Endodermal cell (in vitro differentiated cells): ENCODE results near the gene FUT8. TPM values are rescaled to one million over a fixed set of nuclear protein-coding genes. Genes with fewer than 3 reads are reported as not detected.

Source experiments
- DNase-seq: peaks from one replicate; pipeline ENCODE4 v3.0.0-alpha.2; 2017
- H3K27ac ChIP-seq: 2 replicates; pipeline ENCODE4 v1.5.1; 2013; ENCODE audit warnings: mild to moderate bottlenecking, low read depth, low read length, moderate library complexity
- H3K27me3 ChIP-seq: 2 replicates; pipeline ENCODE4 v1.6.1; 2013; ENCODE audit warnings: mild to moderate bottlenecking, low read length, moderate library complexity; ENCODE audit not compliant: insufficient read depth, control insufficient read depth, poor library complexity, severe bottlenecking
- H3K36me3 ChIP-seq: 2 replicates; pipeline ENCODE4 v1.7.0; 2013; ENCODE audit warnings: mild to moderate bottlenecking, low read length, moderate library complexity; ENCODE audit not compliant: control insufficient read depth, insufficient read depth
- H3K4me1 ChIP-seq: one replicate; pipeline ENCODE4 v1.7.0; 2013; ENCODE audit warnings: low read length; ENCODE audit not compliant: control insufficient read depth, insufficient read depth
- H3K4me3 ChIP-seq: 2 replicates; pipeline ENCODE4 v1.5.1; 2013; ENCODE audit warnings: mild to moderate bottlenecking, low read length, moderate library complexity
- H3K9ac ChIP-seq: 2 replicates; pipeline ENCODE4 v1.6.1; 2013; ENCODE audit warnings: mild to moderate bottlenecking, low read length, moderate library complexity; ENCODE audit not compliant: poor library complexity, severe bottlenecking; ENCODE audit errors: extremely low read depth
- H3K9me3 ChIP-seq: 2 replicates; pipeline ENCODE4 v1.6.1; 2013; ENCODE audit warnings: mild to moderate bottlenecking, low read length, moderate library complexity; ENCODE audit not compliant: control insufficient read depth
- H3K27ac Mint-ChIP-seq: 2 replicates; pipeline ENCODE4 v1.8.0; 2020; ENCODE audit warnings: mixed read lengths
- H3K27me3 Mint-ChIP-seq: 2 replicates; pipeline ENCODE4 v1.8.0; 2021; ENCODE audit warnings: mild to moderate bottlenecking, mixed read lengths; ENCODE audit not compliant: insufficient read depth
- H3K36me3 Mint-ChIP-seq: 2 replicates; pipeline ENCODE4 v1.8.0; 2020; ENCODE audit warnings: low read depth, mixed read lengths
- H3K4me1 Mint-ChIP-seq: 2 replicates; pipeline ENCODE4 v1.8.0; 2020; ENCODE audit warnings: mixed read lengths
- H3K4me3 Mint-ChIP-seq: 2 replicates; pipeline ENCODE4 v1.8.0; 2020; ENCODE audit warnings: mild to moderate bottlenecking, moderate library complexity, mixed read lengths
- H3K9me3 Mint-ChIP-seq: 2 replicates; pipeline ENCODE4 v1.8.0; 2020; ENCODE audit warnings: mild to moderate bottlenecking, mixed read lengths
- CTCF ChIP-seq: fragments of 200-600 bp; sonication (generic); conservative IDR thresholded peaks from 2 replicates; pipeline ENCODE4 v1.5.0; 2021; ENCODE audit warnings: antibody characterized with exemption, mild to moderate bottlenecking
- WGBS, 2 experiments: methylation state at CpG; one replicate each; pipeline versions ENCODE4 v1.1.5 to v1.1.7; 2013; ENCODE audit warnings: missing lambda C conversion rate in 2 of 2, mixed read lengths in 1 of 2; ENCODE audit not compliant: insufficient coverage in 1 of 2, insufficient read length in 1 of 2; 5-methylcytosine and 5-hydroxymethylcytosine counted together
- total RNA-seq, 2 donors: library from RNA; stranded (reverse); fragmentation: NEBNext Ultra II Directional in 1 of 2; extraction: Animal tissue kit (Norgen Biotek cat#: 25700) in 1 of 2; gene quantifications; 2 replicates in 1 of 2; 3 replicates in 1 of 2; pipeline ENCODE4 v1.2.1, GENCODE V29; 2021

Gene FUT8
- total RNA-seq, 2 donors from 2014 or later, result 63.9 to 76.9 TPM

- DNase-seq, result no peak
- no peak overlapping the region for H3K27ac Mint-ChIP-seq
- no peaks in the 10 kb centered on the region for H3K9me3 ChIP-seq
- no peaks in the 10 kb centered on the region for H3K27me3 Mint-ChIP-seq
- H3K9me3 Mint-ChIP-seq, result no peaks in the 10 kb centered on the region
- H3K4me3 ChIP-seq, result no peak overlapping the region
- H3K4me1 Mint-ChIP-seq, result peaks cover 6% of the 10 kb centered on the region
- TF ChIP-seq CTCF, result no peak
- no peaks in the 10 kb centered on the region for H3K4me1 ChIP-seq
- no peak overlapping the region for H3K9ac ChIP-seq
- no peaks in the 10 kb centered on the region for H3K36me3 ChIP-seq
- 99% methylated on average over 4 of the region's 5 CpGs; no CpG with 5 or more reads in 1 of the 2 experiments for WGBS, 2 experiments
- no peak overlapping the region for H3K4me3 Mint-ChIP-seq
- no peak overlapping the region for H3K27ac ChIP-seq
- no peaks in the 10 kb centered on the region for H3K27me3 ChIP-seq
- no peaks in the 10 kb centered on the region for H3K36me3 Mint-ChIP-seq
These were observed 7.2 kb downstream of the FUT8 start for GRCh38 chr14:65419593-65420252.

- Mint-ChIP-seq H3K9me3 (no peaks in the 10 kb centered on the region), H3K4me1 (peaks cover 4% of the 10 kb centered on the region), H3K36me3 (peaks cover 2% of the 10 kb centered on the region), H3K27ac (no peak overlapping the region), H3K4me3 (no peak overlapping the region), H3K27me3 (no peaks in the 10 kb centered on the region)
- TF ChIP-seq CTCF, result no peak
- Histone ChIP-seq H3K9ac (no peak overlapping the region), H3K9me3 (no peaks in the 10 kb centered on the region), H3K27ac (no peak overlapping the region), H3K27me3 (no peaks in the 10 kb centered on the region), H3K36me3 (no peaks in the 10 kb centered on the region), H3K4me1 (no peaks in the 10 kb centered on the region), H3K4me3 (no peak overlapping the region)
- 90 to 93% methylated on average over 3 to 10 of the region's 10 CpGs for WGBS, 2 experiments
- DNase-seq, result no peak
These were observed 8.9 kb downstream of the FUT8 start for GRCh38 chr14:65421201-65421981.

- Histone ChIP-seq H3K4me3 (no peak overlapping the region), H3K27ac (no peak overlapping the region), H3K9me3 (no peaks in the 10 kb centered on the region), H3K4me1 (no peaks in the 10 kb centered on the region), H3K9ac (no peak overlapping the region), H3K27me3 (no peaks in the 10 kb centered on the region), H3K36me3 (peaks cover 2% of the 10 kb centered on the region)
- Mint-ChIP-seq H3K9me3 (no peaks in the 10 kb centered on the region), H3K36me3 (peaks cover 2% of the 10 kb centered on the region), H3K4me3 (no peak overlapping the region), H3K27me3 (no peaks in the 10 kb centered on the region), H3K27ac (no peak overlapping the region), H3K4me1 (peaks cover 4% of the 10 kb centered on the region)
- WGBS, 2 experiments, result 90 to 100% methylated on average over 1 to 4 of the region's 4 CpGs
- DNase-seq, result no peak
- no peak for TF ChIP-seq CTCF
These were observed 9.7 kb downstream of the FUT8 start for GRCh38 chr14:65422088-65422834.
